ENCODE results near the gene CCBE1.

CCBE1 gene

GRCh38 chr18:59700535-59700967 lies 3.3 kb upstream of the CCBE1 start:
- H3K4me1 ChIP-seq (ENCODE audit: control insufficient read depth, insufficient read depth, low read length, poor library complexity, severe bottlenecking) = no peaks in the 10 kb centered on the region
- H3K4me3 ChIP-seq (ENCODE audit: insufficient read depth, low read depth, low read length, poor library complexity, severe bottlenecking) = no peak overlapping the region
- no peaks in the 10 kb centered on the region for H3K36me3 ChIP-seq (ENCODE audit: control insufficient read depth, insufficient read depth, low read length)
- no peak for DNase-seq
- no peak overlapping the region for H3K27ac ChIP-seq (ENCODE audit: insufficient read depth, low read length, poor library complexity, severe bottlenecking)
- peaks cover 8% of the 10 kb centered on the region for H3K27me3 ChIP-seq (replicated peaks; ENCODE audit: control insufficient read depth, insufficient read depth, low read length, poor library complexity, severe bottlenecking)
- H3K9me3 ChIP-seq (ENCODE audit: control insufficient read depth, low read length) = no peaks in the 10 kb centered on the region

GRCh38 chr18:59699750-59700534 lies 2.7 kb upstream of the CCBE1 start:
- no peaks in the 10 kb centered on the region for H3K9me3 ChIP-seq (ENCODE audit: control insufficient read depth, low read length)
- H3K27ac ChIP-seq (ENCODE audit: insufficient read depth, low read length, poor library complexity, severe bottlenecking) = no peak overlapping the region
- H3K4me1 ChIP-seq (ENCODE audit: control insufficient read depth, insufficient read depth, low read length, poor library complexity, severe bottlenecking) = no peaks in the 10 kb centered on the region
- no peak for DNase-seq
- H3K4me3 ChIP-seq (ENCODE audit: insufficient read depth, low read depth, low read length, poor library complexity, severe bottlenecking) = no peak overlapping the region
- no peaks in the 10 kb centered on the region for H3K36me3 ChIP-seq (ENCODE audit: control insufficient read depth, insufficient read depth, low read length)
- H3K27me3 ChIP-seq (replicated peaks; ENCODE audit: control insufficient read depth, insufficient read depth, low read length, poor library complexity, severe bottlenecking) = peaks cover 8% of the 10 kb centered on the region

- Histone ChIP-seq H3K27me3 (replicated peaks; ENCODE audit: control insufficient read depth, insufficient read depth, low read length, poor library complexity, severe bottlenecking) (peaks cover 8% of the 10 kb centered on the region), H3K4me3 (ENCODE audit: insufficient read depth, low read depth, low read length, poor library complexity, severe bottlenecking) (no peak overlapping the region), H3K36me3 (ENCODE audit: control insufficient read depth, insufficient read depth, low read length) (no peaks in the 10 kb centered on the region), H3K27ac (ENCODE audit: insufficient read depth, low read length, poor library complexity, severe bottlenecking) (no peak overlapping the region), H3K9me3 (ENCODE audit: control insufficient read depth, low read length) (no peaks in the 10 kb centered on the region), H3K4me1 (ENCODE audit: control insufficient read depth, insufficient read depth, low read length, poor library complexity, severe bottlenecking) (no peaks in the 10 kb centered on the region)
- no peak for DNase-seq
Measured at GRCh38 chr18:59699061-59699460, 1.8 kb upstream of the CCBE1 start.

- no peaks in the 10 kb centered on the region for H3K4me1 ChIP-seq (ENCODE audit: control insufficient read depth, insufficient read depth, low read length, poor library complexity, severe bottlenecking)
- no peak overlapping the region for H3K27ac ChIP-seq (ENCODE audit: insufficient read depth, low read length, poor library complexity, severe bottlenecking)
- peaks cover 8% of the 10 kb centered on the region for H3K27me3 ChIP-seq (replicated peaks; ENCODE audit: control insufficient read depth, insufficient read depth, low read length, poor library complexity, severe bottlenecking)
- H3K9me3 ChIP-seq (ENCODE audit: control insufficient read depth, low read length) = no peaks in the 10 kb centered on the region
- H3K36me3 ChIP-seq (ENCODE audit: control insufficient read depth, insufficient read depth, low read length) = no peaks in the 10 kb centered on the region
- no peak overlapping the region for H3K4me3 ChIP-seq (ENCODE audit: insufficient read depth, low read depth, low read length, poor library complexity, severe bottlenecking)
- DNase-seq = no peak
Measured at GRCh38 chr18:59696311-59697235, 650 bp downstream of the CCBE1 start.

GRCh38 chr18:59695551-59695950 lies 1.7 kb downstream of the CCBE1 start:
- H3K36me3 ChIP-seq (ENCODE audit: control insufficient read depth, insufficient read depth, low read length) = no peaks in the 10 kb centered on the region
- no peak overlapping the region for H3K27ac ChIP-seq (ENCODE audit: insufficient read depth, low read length, poor library complexity, severe bottlenecking)
- no peak overlapping the region for H3K4me3 ChIP-seq (ENCODE audit: insufficient read depth, low read depth, low read length, poor library complexity, severe bottlenecking)
- H3K4me1 ChIP-seq (ENCODE audit: control insufficient read depth, insufficient read depth, low read length, poor library complexity, severe bottlenecking) = no peaks in the 10 kb centered on the region
- H3K9me3 ChIP-seq (ENCODE audit: control insufficient read depth, low read length) = no peaks in the 10 kb centered on the region
- no peak for DNase-seq
- peaks cover 8% of the 10 kb centered on the region for H3K27me3 ChIP-seq (replicated peaks; ENCODE audit: control insufficient read depth, insufficient read depth, low read length, poor library complexity, severe bottlenecking)

GRCh38 chr18:59694824-59695223 lies 2.4 kb downstream of the CCBE1 start:
- H3K4me1 ChIP-seq (ENCODE audit: control insufficient read depth, insufficient read depth, low read length, poor library complexity, severe bottlenecking) = no peaks in the 10 kb centered on the region
- no peak overlapping the region for H3K4me3 ChIP-seq (ENCODE audit: insufficient read depth, low read depth, low read length, poor library complexity, severe bottlenecking)
- peaks cover 8% of the 10 kb centered on the region for H3K27me3 ChIP-seq (replicated peaks; ENCODE audit: control insufficient read depth, insufficient read depth, low read length, poor library complexity, severe bottlenecking)
- H3K9me3 ChIP-seq (ENCODE audit: control insufficient read depth, low read length) = no peaks in the 10 kb centered on the region
- no peak for DNase-seq
- no peak overlapping the region for H3K27ac ChIP-seq (ENCODE audit: insufficient read depth, low read length, poor library complexity, severe bottlenecking)
- H3K36me3 ChIP-seq (ENCODE audit: control insufficient read depth, insufficient read depth, low read length) = no peaks in the 10 kb centered on the region

GRCh38 chr18:59691996-59692395 lies 5.2 kb downstream of the CCBE1 start:
- no peak overlapping the region for H3K27ac ChIP-seq (ENCODE audit: insufficient read depth, low read length, poor library complexity, severe bottlenecking)
- no peak overlapping the region for H3K4me3 ChIP-seq (ENCODE audit: insufficient read depth, low read depth, low read length, poor library complexity, severe bottlenecking)
- H3K27me3 ChIP-seq (replicated peaks; ENCODE audit: control insufficient read depth, insufficient read depth, low read length, poor library complexity, severe bottlenecking) = peaks cover 4% of the 10 kb centered on the region
- H3K4me1 ChIP-seq (ENCODE audit: control insufficient read depth, insufficient read depth, low read length, poor library complexity, severe bottlenecking) = no peaks in the 10 kb centered on the region
- DNase-seq = no peak
- no peaks in the 10 kb centered on the region for H3K9me3 ChIP-seq (ENCODE audit: control insufficient read depth, low read length)
- no peaks in the 10 kb centered on the region for H3K36me3 ChIP-seq (ENCODE audit: control insufficient read depth, insufficient read depth, low read length)

- DNase-seq = no peak
- Histone ChIP-seq H3K9me3 (ENCODE audit: control insufficient read depth, low read length) (no peaks in the 10 kb centered on the region), H3K27ac (ENCODE audit: insufficient read depth, low read length, poor library complexity, severe bottlenecking) (no peak overlapping the region), H3K36me3 (ENCODE audit: control insufficient read depth, insufficient read depth, low read length) (no peaks in the 10 kb centered on the region), H3K4me1 (ENCODE audit: control insufficient read depth, insufficient read depth, low read length, poor library complexity, severe bottlenecking) (no peaks in the 10 kb centered on the region), H3K27me3 (replicated peaks; ENCODE audit: control insufficient read depth, insufficient read depth, low read length, poor library complexity, severe bottlenecking) (peaks cover 1% of the 10 kb centered on the region), H3K4me3 (ENCODE audit: insufficient read depth, low read depth, low read length, poor library complexity, severe bottlenecking) (no peak overlapping the region)
Measured at GRCh38 chr18:59690996-59691395, 6.2 kb downstream of the CCBE1 start.

GRCh38 chr18:59690186-59690982 lies 6.8 kb downstream of the CCBE1 start:
- Histone ChIP-seq H3K36me3 (ENCODE audit: control insufficient read depth, insufficient read depth, low read length) (no peaks in the 10 kb centered on the region), H3K9me3 (ENCODE audit: control insufficient read depth, low read length) (no peaks in the 10 kb centered on the region), H3K27ac (ENCODE audit: insufficient read depth, low read length, poor library complexity, severe bottlenecking) (no peak overlapping the region), H3K4me1 (ENCODE audit: control insufficient read depth, insufficient read depth, low read length, poor library complexity, severe bottlenecking) (no peaks in the 10 kb centered on the region), H3K27me3 (replicated peaks; ENCODE audit: control insufficient read depth, insufficient read depth, low read length, poor library complexity, severe bottlenecking) (no peaks in the 10 kb centered on the region), H3K4me3 (ENCODE audit: insufficient read depth, low read depth, low read length, poor library complexity, severe bottlenecking) (no peak overlapping the region)
- no peak for DNase-seq
